HG03039 (cell line): ENCODE results near the gene TIAM1.

Experiments
- ATAC-seq: cut with Tn5 transposase; IDR thresholded peaks from one replicate; pipeline ENCODE4 v1.9.1; 2021; ENCODE audit warnings: mild to moderate bottlenecking, moderate library complexity; ENCODE audit not compliant: unreplicated experiment

Gene TIAM1

DNA sequence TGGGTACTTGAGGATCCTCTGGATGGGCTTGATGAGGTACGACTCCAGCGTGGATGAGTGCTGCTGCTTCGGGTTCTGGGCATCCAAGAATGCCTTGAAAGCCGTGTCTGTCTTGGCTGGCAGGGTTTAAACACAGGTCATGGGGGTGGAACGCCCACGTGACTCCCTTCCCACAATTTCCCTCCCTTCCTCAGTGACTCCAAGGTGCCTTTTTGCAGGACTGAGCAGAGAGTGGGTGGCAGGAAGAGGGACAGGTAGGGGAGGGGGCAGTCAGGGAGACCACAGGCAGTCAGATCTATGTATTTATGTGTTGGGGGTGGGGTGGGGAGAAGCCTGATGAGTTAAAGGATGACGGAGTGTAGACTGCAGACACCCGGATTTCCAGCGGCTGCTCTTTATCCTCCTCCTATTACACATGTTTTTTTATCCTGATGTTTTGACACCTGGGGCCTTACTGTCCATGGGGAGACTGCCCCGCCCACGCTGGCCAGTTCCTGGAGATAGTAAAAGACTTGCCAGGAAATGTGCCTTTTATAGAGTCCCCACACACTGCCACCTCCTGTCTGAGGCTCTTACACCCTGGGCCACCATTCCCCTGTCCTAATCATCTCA, 202.6 kb downstream of the TIAM1 start:
- ATAC-seq = no peak

DNA sequence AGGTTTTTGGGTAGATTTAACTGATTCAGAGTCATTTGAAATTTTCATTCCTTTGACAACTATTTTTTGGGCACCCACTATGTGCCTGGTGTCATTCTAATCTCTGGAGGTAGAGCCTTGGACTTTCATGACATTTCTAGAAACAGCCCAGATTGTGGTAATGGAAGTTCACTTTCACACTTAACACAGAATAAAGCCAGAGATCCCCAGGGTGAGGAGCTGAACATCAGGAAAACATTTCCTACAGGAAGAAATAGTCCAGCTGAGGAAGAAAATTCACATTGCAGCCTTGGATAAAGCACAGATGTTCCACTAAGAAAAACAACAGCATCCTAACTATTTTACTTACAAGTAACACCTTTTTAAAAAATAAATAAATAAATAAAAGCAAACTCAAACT, 203.4 kb downstream of the TIAM1 start:
- no peak for ATAC-seq

DNA sequence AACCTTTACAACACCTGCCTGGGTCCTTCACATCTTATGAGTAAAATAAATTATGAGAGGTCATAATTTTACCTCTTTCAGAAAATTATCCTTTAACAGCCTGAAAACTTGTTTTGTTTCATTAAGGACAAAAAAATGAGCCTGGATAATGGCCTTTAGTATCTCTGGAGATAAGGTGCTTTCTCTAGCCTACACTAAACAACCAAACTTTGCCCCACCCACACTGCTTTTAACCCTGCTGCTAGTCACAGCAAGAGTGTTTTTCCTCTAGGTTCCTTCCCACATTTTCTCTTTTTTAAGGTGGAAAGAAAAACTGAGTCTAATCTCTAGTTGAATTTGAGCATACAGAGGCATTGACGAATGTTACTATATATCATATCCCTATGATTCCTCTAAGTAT, 204.0 kb downstream of the TIAM1 start:
- ATAC-seq = no peak

DNA sequence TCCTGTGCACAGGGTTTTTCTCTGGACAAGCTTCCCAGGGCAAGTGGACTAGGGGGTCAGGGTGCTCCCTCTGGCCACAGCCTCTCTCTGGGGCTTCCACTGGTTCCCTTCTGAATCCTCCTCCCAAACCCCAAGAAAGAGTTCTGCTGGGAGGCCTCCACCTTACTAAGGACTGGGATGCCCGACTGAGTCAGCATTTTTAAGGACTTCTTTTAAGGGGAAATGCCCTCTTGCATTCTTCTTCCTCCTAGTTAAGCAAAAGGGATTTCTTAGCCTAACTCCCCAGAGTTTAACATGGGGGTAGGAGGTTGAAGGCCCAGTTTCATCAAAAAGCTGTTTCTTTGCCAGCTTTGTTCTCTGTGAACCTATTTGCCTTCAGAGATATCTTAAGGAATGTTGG, 206.1 kb downstream of the TIAM1 start:
- no peak for ATAC-seq

DNA sequence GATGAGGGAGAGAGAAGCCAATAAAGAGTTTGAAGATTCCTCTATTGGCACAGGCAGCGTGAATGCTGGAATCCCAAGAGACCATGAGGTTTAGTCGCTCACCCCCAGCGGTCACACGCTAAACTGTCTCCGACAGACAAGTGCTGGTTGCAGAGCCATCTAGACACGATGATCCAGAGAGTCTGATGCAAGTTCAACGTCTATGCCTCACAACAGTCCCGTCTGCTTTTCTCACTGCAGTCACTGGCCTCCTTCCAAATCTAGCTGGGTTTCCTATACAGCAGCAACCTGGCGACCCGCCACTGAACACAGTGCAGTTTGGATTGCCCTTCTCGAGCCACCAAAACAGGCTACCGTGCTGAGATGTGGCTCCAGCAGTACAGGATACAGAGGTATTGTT, 207.2 kb downstream of the TIAM1 start:
- peak; percentile 56 for ATAC-seq

DNA sequence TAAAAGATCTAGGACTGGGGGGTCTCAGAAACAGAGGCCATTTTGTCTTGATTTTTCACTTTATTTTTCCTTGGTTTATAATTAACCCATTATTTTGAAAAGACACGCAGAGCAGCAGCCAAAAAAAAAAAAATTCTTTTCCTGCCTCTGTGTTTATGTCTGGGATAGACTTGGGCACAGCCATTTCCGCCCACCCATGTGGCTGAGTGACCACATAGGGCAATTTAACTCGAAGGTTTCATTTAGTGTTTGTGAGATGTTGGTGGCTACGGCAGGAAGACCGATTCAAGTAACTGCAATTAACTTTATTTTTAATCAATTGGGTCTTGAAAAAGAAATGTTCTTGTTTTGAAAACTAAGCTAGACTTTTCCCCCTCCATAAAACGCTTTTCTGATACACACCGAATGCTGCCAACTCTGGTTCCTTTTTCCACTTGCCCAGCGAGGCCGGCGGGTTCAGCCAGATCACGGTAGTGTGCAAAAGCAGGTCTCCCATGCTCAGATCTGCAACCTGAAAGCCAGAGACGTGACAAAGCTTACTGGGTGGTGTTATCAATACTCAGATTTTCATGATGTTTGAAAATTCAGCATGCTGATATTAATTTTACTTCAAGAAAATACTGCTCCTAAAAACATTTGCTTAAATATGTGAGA, 208.4 kb downstream of the TIAM1 start:
- ATAC-seq = no peak

DNA sequence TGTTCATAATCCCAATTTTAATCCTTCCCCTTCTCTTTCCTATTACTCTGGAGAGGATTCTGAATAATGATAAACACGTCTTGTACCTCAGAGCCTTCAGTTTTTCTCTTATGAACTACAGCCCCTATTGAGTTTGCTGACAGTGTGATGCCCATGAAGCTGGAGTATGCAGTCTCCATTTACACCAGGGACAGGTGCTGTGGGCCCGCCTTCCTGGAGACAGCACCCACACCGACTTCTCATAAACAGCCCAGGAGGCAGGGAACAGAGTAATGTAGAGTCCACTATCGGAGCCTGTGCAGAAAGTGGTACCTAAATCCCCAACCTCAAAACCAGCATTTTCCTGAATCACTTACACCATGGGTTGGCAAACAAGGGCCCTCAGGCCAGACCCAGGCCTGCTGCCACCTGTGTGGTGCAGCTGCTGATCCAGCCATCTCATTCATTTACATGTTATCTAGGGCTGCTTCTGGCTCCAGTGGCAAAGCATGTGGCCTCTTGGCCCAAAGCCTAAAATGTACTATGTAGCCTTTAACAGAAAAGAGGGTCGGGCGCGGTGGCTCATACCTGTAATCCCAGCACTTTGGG, 210.7 kb downstream of the TIAM1 start:
- no peak for ATAC-seq

DNA sequence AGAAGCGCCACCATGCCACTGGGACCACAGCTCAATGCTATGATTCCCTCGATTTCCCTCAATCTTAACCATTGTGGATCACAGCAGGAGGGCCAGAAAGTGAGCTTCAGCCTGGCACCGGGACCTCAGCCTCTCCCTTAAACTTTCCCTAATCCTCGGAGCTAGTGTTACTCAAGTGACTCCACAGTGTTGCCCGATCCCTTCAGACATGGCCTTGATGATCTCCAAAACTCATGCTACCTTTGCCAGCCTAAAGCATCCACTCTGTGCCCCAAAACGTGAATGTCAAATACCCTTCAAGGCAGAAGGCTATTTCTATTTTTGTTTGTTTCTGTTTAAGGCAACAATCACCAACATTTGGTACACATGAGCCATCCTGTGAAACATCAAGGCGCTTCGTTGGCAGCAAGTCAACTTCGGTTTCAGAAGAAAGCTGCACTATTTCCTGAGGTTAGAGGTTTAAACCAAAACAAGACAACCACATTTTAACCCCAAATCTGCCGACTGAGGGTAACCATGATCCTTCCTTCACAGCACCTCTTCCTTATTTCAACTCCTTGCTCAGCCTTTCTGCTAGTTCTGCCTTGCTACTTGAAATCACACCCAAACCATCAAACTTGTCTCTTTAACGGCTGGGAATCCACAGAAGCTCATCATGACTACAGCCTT, 211.4 kb downstream of the TIAM1 start:
- ATAC-seq = peak; percentile 55

DNA sequence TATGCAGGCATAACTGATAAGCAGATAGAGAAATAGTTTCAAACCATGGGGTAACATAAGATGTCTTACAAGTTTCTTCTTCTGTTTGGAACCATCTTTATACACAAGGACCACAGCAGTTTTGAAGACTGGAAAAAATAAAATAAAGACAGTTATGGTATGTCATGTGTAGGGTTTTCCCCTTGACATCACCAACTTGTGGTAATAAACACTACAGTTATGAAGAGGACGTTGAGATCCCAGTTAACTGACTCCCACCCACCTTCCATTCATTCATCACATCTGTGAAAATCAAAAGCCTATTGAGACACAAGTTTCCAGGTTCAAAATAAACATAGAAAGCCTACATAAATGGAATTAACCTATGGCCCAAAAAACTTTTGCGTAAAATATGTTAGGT, 213.2 kb downstream of the TIAM1 start:
- ATAC-seq = no peak

DNA sequence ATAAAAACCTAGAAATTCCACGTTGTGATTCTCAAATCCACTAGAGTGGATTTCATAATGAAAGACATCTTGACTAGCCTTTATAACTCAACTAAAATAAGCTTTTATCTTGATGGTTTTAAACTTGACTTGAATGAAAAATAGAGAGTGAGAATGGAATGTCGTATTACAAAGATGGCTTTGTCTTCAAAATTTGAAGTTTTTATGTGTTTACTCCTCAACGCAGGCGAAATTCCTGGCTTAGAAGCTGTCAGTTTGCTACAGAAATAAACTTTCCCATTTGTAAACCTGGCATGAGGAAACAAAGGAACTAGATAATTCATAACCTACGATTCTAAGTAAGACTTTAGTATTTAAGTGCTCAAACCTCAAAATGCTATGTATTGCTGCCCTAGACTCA, 215.8 kb downstream of the TIAM1 start:
- ATAC-seq = no peak

DNA sequence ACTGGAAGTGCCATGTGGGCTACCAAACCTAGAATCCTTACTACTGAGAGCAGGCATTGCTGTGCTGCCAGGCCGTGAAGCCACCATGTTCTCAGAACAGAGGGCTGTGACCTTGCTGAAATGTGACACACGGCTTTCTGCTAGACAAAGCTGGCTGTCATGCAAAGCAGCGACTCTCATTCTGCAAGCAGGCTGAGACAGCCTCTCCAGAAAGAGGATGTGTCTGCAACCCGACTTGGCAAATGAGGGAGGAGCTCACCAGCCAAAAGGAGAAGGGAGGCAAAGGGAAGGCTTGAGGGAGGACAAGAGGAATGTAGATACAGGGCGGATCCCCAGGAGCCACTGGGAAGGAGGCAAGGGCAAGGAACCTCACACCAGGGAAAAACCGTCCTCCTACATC, 220.1 kb downstream of the TIAM1 start:
- peak; percentile 76 for ATAC-seq

DNA sequence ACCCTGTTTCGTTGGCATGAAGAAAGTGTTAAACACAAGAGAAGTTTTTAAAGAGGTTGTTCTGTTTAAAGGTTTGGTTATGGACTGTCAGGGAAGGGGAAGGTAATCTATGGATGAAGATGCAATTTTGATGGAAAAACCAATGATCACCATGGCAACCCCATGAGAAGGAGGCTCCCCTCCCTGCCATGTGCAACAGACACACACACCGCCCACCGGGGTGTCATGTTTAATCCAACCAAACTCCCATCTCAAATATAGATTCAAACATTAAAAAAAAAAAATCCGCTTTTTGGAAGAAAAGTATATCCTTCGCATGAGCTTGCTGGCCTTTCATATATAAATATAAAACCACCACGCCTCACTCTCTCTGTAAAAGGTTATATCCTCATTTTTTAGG, 224.9 kb downstream of the TIAM1 start:
- ATAC-seq = no peak

DNA sequence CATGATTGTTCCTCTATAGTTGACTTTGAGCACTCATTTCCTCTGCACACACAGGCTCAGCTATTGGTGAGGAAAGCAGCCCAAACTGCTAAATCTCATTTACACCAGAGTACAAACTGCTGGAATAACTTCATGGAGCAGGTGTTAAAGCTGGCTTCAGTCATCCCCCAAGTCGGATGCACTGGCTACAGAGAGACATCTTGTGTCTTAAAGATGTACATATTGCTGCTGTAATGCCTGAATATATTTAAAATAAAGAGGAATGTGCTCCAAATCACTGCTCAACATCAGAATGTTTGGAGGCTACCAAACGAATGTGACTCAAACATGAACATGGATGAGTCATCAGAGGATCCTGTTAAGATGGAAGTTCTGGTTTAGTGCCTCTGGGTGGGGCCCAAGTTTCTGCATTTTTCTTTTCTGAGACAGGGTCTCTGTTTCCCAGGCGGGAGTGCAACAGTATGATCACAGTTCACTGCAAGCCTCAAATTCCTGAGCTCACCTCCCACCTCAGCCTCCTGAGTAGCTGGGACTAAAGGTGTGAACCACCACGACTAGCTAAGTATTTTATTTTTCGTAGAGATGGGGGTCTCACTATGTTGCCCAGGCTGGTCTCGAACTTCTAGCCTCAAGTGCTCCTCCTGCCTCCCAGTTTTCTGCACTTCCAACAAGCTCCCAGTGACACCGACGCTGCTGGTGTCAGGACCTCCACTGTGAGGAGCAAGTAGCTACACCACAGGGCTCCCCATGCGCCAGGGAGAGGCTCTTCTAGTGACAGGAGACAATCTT, 226.7 kb downstream of the TIAM1 start:
- ATAC-seq = no peak

DNA sequence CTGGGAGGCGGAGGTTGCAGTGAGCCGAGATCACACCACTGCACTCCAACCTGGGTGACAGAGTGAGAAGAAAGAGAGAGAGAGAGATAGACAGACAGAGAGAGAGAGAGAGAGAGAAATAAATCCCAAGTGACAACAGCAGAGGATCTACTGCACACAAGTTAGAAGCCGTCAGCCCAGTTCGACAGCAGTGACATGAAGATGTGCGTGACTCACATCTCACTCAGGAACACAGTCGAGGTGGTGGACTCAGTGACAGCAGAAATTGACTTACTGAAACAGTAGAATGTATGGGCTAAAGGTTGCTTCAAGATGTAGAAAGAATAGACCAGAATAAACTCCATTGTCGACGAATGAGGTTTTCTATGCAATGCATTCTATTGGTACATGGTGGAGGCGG, 228.8 kb downstream of the TIAM1 start:
- no peak for ATAC-seq

DNA sequence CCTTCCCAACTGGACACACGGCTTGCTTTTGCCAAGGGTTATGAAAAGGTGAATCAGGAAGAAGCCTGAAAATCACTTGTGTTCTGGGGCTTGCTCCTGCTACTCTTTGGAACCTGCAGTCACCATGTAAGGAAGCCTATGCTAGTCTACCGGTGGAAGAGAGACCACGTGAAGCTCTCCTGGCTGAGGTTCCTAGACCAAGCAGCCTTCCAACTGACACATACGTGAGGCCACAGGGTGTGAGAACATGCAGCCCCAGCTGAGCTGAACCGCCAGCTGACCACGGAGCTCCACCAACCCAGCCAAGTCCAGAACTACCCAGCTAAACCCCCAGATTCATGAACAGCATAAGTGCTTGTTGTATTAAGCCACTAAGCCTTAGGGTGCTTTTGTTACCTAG, 233.0 kb downstream of the TIAM1 start:
- no peak for ATAC-seq

DNA sequence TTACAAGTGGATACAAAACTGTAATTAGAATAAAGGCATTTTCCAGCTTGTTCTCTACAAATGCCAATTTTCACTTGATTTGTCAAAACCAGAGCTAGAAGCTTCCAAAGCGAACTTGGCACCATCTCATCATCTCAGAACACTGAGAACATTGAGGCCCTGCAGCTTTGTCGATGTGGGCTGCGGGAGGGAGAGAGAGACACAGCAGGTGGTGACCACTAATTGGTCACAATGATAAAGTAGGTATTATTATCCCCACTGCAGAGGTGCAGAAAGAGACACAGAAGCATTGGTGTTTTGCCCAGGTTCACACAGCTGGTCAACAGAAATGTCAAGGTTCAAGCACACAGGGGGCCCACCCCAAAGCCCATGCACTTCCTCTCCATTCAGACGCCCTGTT, 233.6 kb downstream of the TIAM1 start:
- ATAC-seq = no peak

DNA sequence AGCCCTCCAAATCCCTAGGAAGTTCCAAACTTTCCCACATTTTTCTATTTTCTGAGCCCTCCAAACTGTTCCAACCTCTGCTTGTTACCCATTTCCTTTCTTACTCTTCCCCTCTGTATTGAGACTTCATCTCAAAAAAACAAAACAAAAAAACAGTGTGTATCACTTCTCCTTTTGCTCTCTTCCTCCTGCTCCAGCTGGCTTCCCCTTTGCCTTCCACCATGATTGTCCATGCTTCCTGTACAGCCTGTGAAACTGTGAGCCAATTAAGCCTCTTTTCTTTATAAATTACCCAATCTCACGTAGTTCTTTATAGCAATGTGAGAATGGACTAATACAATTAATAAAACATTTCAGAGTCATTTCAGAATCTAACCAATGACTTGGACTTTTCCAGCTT, 236.2 kb downstream of the TIAM1 start:
- ATAC-seq = no peak

DNA sequence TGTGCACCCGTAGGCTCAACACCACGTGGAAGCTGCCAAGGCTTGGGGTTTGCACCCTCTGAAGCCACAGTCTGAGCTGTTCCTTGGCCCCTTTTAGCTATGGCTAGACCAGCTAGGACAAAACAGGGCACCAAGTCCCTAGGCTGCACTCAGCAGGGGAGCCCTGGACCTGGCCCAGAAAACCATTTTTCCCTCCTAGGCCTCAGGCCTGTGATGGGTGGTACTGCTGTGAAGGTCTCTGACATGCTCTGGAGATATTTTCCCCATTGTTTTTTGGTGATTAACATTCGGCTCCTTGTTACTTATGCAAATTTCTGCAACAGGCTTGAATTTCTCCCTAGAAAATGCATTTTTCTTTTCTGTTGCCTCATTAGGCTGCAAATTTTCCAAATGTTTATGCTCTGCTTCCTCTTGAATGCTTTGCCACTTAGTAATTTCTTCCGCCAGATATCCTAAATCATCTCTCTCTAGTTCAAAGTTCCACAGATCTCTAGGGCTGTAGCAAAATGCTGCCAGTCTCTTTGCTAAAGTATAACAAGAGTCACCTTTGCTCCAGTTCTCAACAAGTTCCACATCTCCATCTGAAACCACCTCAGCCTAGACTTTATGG, 236.8 kb downstream of the TIAM1 start:
- no peak for ATAC-seq

DNA sequence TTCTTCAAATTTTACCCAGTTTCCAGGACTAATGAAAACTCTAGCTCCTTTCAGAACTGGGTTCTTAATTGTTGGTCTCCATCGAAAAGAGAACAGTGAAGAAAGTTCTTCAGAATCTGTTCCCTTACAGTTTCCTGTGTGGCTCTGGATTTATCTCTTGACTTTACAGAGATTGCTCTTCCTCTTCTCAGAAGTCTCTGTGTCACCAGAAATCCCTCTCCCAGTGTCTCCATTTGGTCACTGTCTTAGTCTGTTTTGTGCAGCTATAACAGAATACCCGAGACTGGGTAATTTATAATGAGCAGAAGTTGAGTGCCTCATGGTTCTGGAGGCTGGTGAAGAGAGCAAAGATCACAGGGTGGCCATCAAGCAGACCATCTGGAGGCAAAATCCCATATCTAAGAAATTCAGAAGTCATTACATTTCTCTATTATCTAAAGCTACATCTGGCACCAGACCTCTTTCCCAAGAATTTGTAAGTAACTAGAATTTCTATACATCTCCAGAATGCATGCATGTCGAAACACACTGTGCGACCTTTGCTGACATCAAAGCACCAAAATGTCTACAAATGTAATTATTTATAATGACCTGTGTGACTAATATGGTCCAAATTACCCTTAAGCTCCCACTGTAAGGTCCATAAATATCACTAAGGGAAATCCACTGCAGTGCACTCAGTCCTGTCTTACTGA, 240.3 kb downstream of the TIAM1 start:
- ATAC-seq = no peak

DNA sequence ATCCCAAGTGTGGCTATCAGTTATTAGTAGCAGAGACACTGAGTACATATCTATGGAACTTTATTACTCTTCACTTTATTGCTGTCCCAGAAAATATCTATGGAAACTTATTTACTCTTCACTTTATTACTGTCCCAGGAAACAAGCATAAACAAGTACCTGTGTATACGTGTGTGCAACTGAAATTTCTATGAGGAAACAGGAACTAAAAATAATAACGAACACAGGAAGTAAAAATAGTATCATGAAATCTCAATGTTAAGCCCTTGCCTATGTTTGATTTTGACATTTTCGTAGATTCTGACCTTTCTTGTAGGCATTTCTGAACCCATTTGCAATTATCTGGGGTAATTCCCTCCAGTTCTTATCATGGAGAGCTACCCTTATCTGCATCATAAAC, 240.9 kb downstream of the TIAM1 start:
- no peak for ATAC-seq
